Endothelial cell of umbilical vein (primary cell): Measurements from ENCODE around the gene RPS2. TPM values are rescaled to one million over a fixed set of nuclear protein-coding genes. Genes with fewer than 3 reads are reported as not detected.
A peak's percentile ranks its signal among the peaks of the same experiment; 100 is the strongest.

Experiments used
- BruUV-seq: library from RNA; stranded (reverse); fragments of 400-500 nt; replicated peaks from 2 replicates; lab custom pipeline; 2021; lab: Mats Ljungman, UMichigan
- CTCF ChIA-PET: fragments of 300-600, 350-600 bp; sonication (Branson Sonifier 250); formaldehyde crosslinking; loops from one replicate; lab custom pipeline; 2021; ENCODE audit warnings: antibody characterized with exemption, inconsistent platforms; lab: Charles Lee
- POLR2A ChIA-PET: fragments of 300-600, 350-600 bp; sonication (Branson Sonifier 250); formaldehyde crosslinking; loops from one replicate; lab custom pipeline; 2021; ENCODE audit warnings: antibody characterized with exemption, inconsistent platforms; lab: Charles Lee
- DNase-seq: peaks from one replicate; pipeline ENCODE4 v3.0.0-alpha.2; 2011; ENCODE audit warnings: low read depth, low spot score
- FAIRE-seq: peaks from 2 replicates; lab custom pipeline; 2011; peaks lifted over from hg19 to GRCh38; lab: Jason Lieb, UNC
- H2AFZ ChIP-seq: 2 replicates; pipeline ENCODE4 v1.6.0; 2012; ENCODE audit warnings: low read depth, low read length, control low read depth, inconsistent platforms
- H3K27ac ChIP-seq: 2 replicates; pipeline ENCODE4 v1.5.1; 2011; ENCODE audit warnings: low read depth, mild to moderate bottlenecking, control low read depth, low read length, moderate library complexity; ENCODE audit not compliant: insufficient read depth
- H3K27me3 ChIP-seq, 2 experiments: 2 replicates each; pipeline versions ENCODE4 v1.6.0 to v1.6.1; 2011; ENCODE audit warnings: low read length in 2 of 2, mixed read lengths in 1 of 2; ENCODE audit not compliant: control insufficient read depth in 2 of 2, insufficient read depth in 2 of 2
- H3K36me3 ChIP-seq, 2 experiments: 2 replicates in 1 of 2; 3 replicates in 1 of 2; pipeline ENCODE4 v1.5.1; 2011; ENCODE audit warnings: low read length in 2 of 2, mild to moderate bottlenecking in 1 of 2, moderate library complexity in 1 of 2; ENCODE audit not compliant: control insufficient read depth in 2 of 2, insufficient read depth in 2 of 2; ENCODE audit errors: extremely low read depth in 1 of 2
- H3K4me1 ChIP-seq: 3 replicates; pipeline ENCODE4 v1.5.1; 2011; ENCODE audit warnings: mild to moderate bottlenecking, low read length; ENCODE audit not compliant: control insufficient read depth, insufficient read depth; ENCODE audit errors: extremely low read depth
- H3K4me2 ChIP-seq: 2 replicates; pipeline ENCODE4 v1.6.1; 2011; ENCODE audit warnings: low read length, control low read depth, mixed read lengths; ENCODE audit not compliant: insufficient read depth
- H3K4me3 ChIP-seq, 3 experiments: fragments of 200-600 bp in 1 of 3; sonication (generic), shearing (Covaris generic) in 1 of 3; replicated peaks in 1 of 3; 2 replicates each; pipeline ENCODE4 v1.5.1; 2011 to 2016; ENCODE audit warnings: control low read depth in 3 of 3, low read length in 3 of 3, mild to moderate bottlenecking in 2 of 3, inconsistent platforms in 1 of 3, low read depth in 1 of 3, moderate library complexity in 1 of 3; ENCODE audit not compliant: insufficient read depth in 1 of 3
- H3K79me2 ChIP-seq: 2 replicates; pipeline ENCODE4 v1.6.0; 2012; ENCODE audit warnings: low read length, inconsistent platforms; ENCODE audit not compliant: control insufficient read depth, insufficient read depth
- H3K9ac ChIP-seq: replicated peaks from 2 replicates; pipeline ENCODE3; 2011; ENCODE audit warnings: low read length, control low read depth; ENCODE audit not compliant: insufficient read depth; ENCODE audit errors: extremely low read depth
- H3K9me1 ChIP-seq: replicated peaks from 3 replicates; pipeline ENCODE4 v1.6.0; 2011; ENCODE audit warnings: mild to moderate bottlenecking, low read length; ENCODE audit not compliant: control insufficient read depth, insufficient read depth; ENCODE audit errors: extremely low read depth
- H3K9me3 ChIP-seq: replicated peaks from 2 replicates; pipeline ENCODE4 v1.5.1; 2012; ENCODE audit warnings: low read length, inconsistent platforms; ENCODE audit not compliant: control insufficient read depth, insufficient read depth
- H4K20me1 ChIP-seq: replicated peaks from 2 replicates; pipeline ENCODE3; 2011; ENCODE audit warnings: mild to moderate bottlenecking, low read length; ENCODE audit not compliant: control insufficient read depth, insufficient read depth; ENCODE audit errors: extremely low read depth
- CTCF ChIP-seq, 2 donors: IDR thresholded peaks; 1 replicate in 1 of 2; 2 replicates in 1 of 2; pipeline ENCODE4 v1.5.1; 2011; ENCODE audit warnings: low read length in 2 of 2, mild to moderate bottlenecking in 2 of 2, moderate library complexity in 2 of 2, control low read depth in 1 of 2, inconsistent platforms in 1 of 2, low read depth in 1 of 2; ENCODE audit not compliant: insufficient read depth in 1 of 2; ENCODE audit errors: extremely low read depth in 1 of 2
- EZH2 ChIP-seq: IDR thresholded peaks from 2 replicates; pipeline ENCODE4 v1.6.1; 2012; ENCODE audit warnings: borderline replicate concordance, low read depth, mild to moderate bottlenecking, moderate library complexity, low read length, inconsistent platforms; ENCODE audit not compliant: severe bottlenecking
- FOS ChIP-seq: IDR thresholded peaks from 2 replicates; pipeline ENCODE4 v1.6.1; 2011; ENCODE audit warnings: mild to moderate bottlenecking, low read length, moderate library complexity, borderline replicate concordance; ENCODE audit not compliant: insufficient read depth
- GATA2 ChIP-seq: IDR thresholded peaks from 2 replicates; pipeline ENCODE4 v1.7.0; 2011; ENCODE audit warnings: low read depth, mild to moderate bottlenecking, moderate library complexity, mixed read lengths, low read length; ENCODE audit not compliant: insufficient read length, insufficient read depth
- JUN ChIP-seq: IDR thresholded peaks from 2 replicates; pipeline ENCODE4 v1.6.1; 2011; ENCODE audit warnings: borderline replicate concordance, low read depth; ENCODE audit not compliant: insufficient read length, insufficient read depth
- MAX ChIP-seq: IDR thresholded peaks from 2 replicates; pipeline ENCODE4 v1.6.1; 2011; ENCODE audit not compliant: insufficient read depth, insufficient read length
- MYC ChIP-seq: IDR thresholded peaks from one replicate; pipeline ENCODE4 v1.6.1; 2011; ENCODE audit warnings: mild to moderate bottlenecking, low read depth, low read length
- POLR2A ChIP-seq: IDR thresholded peaks from 2 replicates; pipeline ENCODE4 v1.6.1; 2012; ENCODE audit warnings: low read depth, mild to moderate bottlenecking, control low read depth, low read length
- POLR2AphosphoS5 ChIP-seq: IDR thresholded peaks from 2 replicates; pipeline ENCODE4 v1.6.1; 2012; ENCODE audit warnings: low read depth, mild to moderate bottlenecking, control low read depth, low read length, moderate library complexity; ENCODE audit not compliant: insufficient read depth
- dilution Hi-C: fragments of 300-500 bp; cut with MboI; formaldehyde crosslinking; loops from one replicate; pipeline ENCODE4 v1.15.0; 2019; ENCODE audit warnings: low sequenced_read_pairs; ENCODE audit not compliant: extremely low pct_ligation_motif_present
- intact Hi-C: fragments of 100-400 bp; cut with micrococcal nuclease; formaldehyde crosslinking; loops from one replicate; pipeline ENCODE4 v1.10.0; 2022
- polyA plus RNA-seq, 4 experiments: library from polyadenylated mRNA; depleted of rRNA in 3 of 4; stranded (reverse) in 3 of 4; unstranded in 1 of 4; fragments of >200 nt; gene quantifications; 2 replicates each; pipeline versions ENCODE4 v1.2.1 to v1.2.3, GENCODE V29; 2011 to 2012; ENCODE audit warnings: missing spikeins in 1 of 4
- total RNA-seq: library from RNA; stranded (reverse); gene quantifications from 2 replicates; pipeline ENCODE4 v1.2.3, GENCODE V29; 2021

The RPS2 gene
- total and polyA plus RNA-seq, 2 donors (not counting 3 experiments of a cell fraction or from before 2014, with no cell fraction given), result 2,793 to 9,021 TPM

- Histone ChIP-seq H3K36me3 (no peaks in the 10 kb centered on the region), H2AFZ (peak overlapping the region; percentile 15), H3K9me3 (no peaks in the 10 kb centered on the region), H3K4me1 (peaks cover 44% of the 10 kb centered on the region), H3K27ac (peak overlapping the region; percentile 82), H3K4me2 (peak overlapping the region; percentile 92), H4K20me1 (no peaks in the 10 kb centered on the region), H3K9ac (peak overlapping the region; percentile 89), H3K27me3 (no peaks in the 10 kb centered on the region), H3K9me1 (no peaks in the 10 kb centered on the region), H3K4me3 (peak overlapping the region; percentile 71 to 76 (median 72)), H3K79me2 (peaks cover 55% of the 10 kb centered on the region)
- FAIRE-seq, result no peak
- no peak for TF ChIP-seq EZH2
- TF ChIP-seq JUN, result no peak
- no peak for TF ChIP-seq MYC
- no peak for TF ChIP-seq CTCF (IDR thresholded peaks at IDR 0.05; ENCODE audit: extremely low read depth in 1 of 2, insufficient read depth in 1 of 2, low read depth in 1 of 2, low read length in 2 of 2)
- no peak for TF ChIP-seq POLR2A
- no peak for TF ChIP-seq FOS
- TF ChIP-seq POLR2AphosphoS5, result no peak
- no peak for TF ChIP-seq MAX
- no peak for TF ChIP-seq GATA2
- ChIA-PET POLR2A (interaction anchor here (0.6 kb wide), 1 partner anchor 15 kb away, joined by 4 read pairs; no protein-coding TSS in a partner anchor), CTCF (interaction anchor here (1.6 to 2.7 kb wide), 2 partner anchors 13 to 131 kb away, joined by 10 to 28 read pairs; no protein-coding TSS in a partner anchor)
- intact Hi-C loops, result loop anchor here (2.0 kb wide), 1 partner anchor 44 kb away; the partner anchor contains the start of gene RPS2
- peak; percentile 26 for DNase-seq
- dilution Hi-C loops, result no loop called here
- no TSS peak for BruUV-seq
These were observed 44.6 kb upstream of the RPS2 start for GRCh38 chr16:2009164-2009711.
